Stimulated activated CD8-positive, alpha-beta memory T cell treated with anti-CD3 and anti-CD28 coated beads, Interleukin-7, amount 100 ng/mL, for 4 hours (primary cell): ENCODE measurements around the gene RDH5.
A peak's percentile ranks its signal among the peaks of the same experiment; 100 is the strongest.

Source experiments
- DNase-seq, 2 donors: peaks; one replicate each; pipeline ENCODE4 v3.0.0-alpha.2; 2020; ENCODE audit warnings: low read depth in 2 of 2

The RDH5 gene

DNA sequence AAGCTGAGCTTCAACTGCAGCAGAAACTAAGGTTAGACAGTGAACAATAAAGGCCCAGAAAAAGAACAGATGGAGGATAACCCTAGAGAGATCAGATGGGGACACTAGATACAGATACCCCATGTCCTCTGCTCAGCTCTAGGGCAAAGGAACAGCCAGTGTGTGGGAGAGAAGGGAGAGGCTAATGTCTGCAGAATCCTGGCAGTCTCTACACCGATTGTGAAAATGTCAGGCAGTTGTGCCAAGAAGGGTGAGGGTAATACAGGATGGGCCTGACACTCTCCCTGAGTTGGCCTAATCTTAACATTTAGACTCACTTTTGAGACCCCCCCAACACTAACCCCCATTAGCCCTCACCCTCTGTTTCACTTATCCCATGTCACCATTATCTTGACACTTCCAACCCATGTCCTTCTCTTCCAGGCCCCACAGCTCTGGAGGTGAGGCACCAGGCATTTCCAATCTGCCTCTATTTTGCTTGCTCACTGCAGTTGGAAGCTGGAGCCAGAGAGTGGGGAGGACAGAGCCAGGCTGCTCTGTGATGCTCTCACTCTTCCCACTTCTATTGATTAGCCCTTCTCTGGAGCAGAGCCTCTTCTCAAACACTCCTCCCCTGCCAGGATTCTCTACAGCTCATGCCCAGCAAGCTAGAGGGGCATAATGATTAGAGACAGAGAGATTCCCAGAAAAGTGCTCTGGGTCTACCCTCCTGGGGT lies 7.3 kb upstream of the RDH5 start:
- DNase-seq: no peak

GRCh38 chr12:55713721-55714120 lies 6.5 kb upstream of the RDH5 start:
- no peak for DNase-seq

DNA sequence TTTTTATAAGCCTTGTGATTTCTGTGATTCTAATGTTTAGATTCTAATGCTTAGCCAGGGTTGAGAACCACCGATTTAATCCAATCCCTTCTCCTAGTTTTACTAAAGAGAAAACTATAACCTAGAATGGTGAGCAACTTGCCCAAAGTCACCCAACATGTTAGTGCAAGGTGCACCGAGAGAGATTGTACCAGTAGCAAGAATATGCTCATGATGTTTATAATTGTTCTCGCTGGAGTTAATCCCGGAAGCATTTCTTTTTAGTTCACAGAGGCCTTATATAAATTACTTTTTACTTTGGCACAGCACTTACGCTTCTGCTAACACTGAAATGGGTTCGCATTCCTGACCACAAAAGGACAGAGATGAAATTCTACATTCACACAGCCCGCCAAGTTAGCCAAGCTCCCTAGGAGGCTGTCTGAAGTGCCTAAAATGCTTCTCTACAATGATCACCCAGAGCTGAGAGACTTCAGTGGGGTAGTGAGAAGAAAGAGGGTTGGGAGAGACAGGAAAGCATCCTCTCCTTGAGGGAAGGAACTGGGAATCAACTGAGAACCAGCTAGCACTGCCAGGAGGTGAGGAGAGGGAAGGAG lies 4.9 kb upstream of the RDH5 start:
- DNase-seq: no peak

DNA sequence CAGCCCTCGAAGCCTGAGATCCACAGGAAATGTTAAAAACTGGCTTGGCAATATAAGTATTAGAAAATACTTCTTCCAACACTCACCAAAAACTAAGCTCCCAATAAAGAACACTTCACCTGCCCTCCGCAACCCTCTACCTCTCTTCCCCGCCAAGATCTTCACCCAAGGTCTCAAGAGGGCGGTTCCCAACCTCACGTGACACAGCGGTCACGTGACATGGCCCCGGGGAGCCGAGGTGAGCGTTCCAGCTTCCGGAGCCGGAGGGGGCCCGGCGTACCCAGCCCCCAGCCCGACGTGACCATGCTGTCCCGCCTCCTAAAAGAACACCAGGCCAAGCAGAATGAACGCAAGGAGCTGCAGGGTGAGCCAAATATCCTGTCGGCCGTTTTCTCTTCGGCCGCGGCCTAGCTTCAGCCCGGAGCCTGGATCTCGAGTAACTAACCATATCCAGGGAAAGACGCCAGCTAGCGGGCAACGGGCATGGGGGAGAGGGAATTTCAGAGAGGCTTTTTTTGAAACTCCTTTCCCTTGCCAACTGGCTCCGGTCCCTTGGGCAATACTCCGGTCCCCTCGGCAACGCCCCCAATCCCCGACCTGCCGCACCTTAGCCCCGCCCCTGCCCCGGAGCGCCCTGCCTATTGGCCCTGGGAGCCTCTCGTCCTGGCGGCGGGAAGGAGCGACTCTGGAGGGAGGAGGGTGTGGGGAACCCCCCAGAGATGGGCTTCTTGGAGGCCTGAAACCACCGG lies 4.2 kb upstream of the RDH5 start, which contains the start of gene BLOC1S1:
TSS of gene BLOC1S1 (plus strand) at position 214 of the 749 bp plus-strand sequence. CDS start at position 220, 6 bp downstream.
- DNase-seq: peak; percentile 81 to 85

DNA sequence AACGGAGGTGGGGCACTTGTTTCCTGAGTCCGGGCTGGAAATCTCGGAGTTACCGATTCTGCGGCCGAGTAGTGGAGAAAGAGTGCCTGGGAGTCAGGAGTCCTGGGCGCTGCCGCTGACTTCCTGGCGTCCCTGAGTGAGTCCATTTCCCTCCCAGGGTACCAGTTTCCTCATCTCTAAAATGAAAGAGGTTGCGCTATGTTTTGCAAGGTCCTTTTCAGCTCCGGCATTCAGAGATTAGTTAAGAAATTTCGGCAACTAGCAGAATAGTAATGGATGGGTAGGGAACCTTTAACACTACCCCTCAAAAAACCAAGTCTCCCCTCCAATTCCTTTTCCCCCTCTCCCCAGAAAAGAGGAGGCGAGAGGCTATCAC lies 3.6 kb upstream of the RDH5 start:
- no peak for DNase-seq

- no peak for DNase-seq
Measured at GRCh38 chr12:55717011-55718007, 2.9 kb upstream of the RDH5 start.

- no peak for DNase-seq
Measured at GRCh38 chr12:55718015-55718414, 2.2 kb upstream of the RDH5 start.

- DNase-seq: no peak
Measured at GRCh38 chr12:55718624-55719275, 1.4 kb upstream of the RDH5 start.

- DNase-seq: no peak
Measured at GRCh38 chr12:55719371-55719770, 822 bp upstream of the RDH5 start.

DNA sequence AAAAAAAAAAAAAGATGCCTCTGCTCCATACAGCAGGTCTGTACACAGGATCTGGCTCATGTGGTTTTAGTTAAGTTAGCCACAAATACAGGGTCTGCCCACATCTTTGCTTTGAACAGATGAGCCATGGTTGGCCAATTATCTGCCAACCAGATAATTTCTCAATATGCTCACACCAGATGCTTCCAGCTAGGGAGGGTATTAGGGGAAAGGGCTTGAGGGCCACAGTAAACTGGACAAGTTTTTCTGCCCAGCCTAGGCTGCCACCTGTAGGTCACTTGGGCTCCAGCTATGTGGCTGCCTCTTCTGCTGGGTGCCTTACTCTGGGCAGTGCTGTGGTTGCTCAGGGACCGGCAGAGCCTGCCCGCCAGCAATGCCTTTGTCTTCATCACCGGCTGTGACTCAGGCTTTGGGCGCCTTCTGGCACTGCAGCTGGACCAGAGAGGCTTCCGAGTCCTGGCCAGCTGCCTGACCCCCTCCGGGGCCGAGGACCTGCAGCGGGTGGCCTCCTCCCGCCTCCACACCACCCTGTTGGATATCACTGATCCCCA lies 776 bp downstream of the RDH5 start:
- DNase-seq: no peak

DNA sequence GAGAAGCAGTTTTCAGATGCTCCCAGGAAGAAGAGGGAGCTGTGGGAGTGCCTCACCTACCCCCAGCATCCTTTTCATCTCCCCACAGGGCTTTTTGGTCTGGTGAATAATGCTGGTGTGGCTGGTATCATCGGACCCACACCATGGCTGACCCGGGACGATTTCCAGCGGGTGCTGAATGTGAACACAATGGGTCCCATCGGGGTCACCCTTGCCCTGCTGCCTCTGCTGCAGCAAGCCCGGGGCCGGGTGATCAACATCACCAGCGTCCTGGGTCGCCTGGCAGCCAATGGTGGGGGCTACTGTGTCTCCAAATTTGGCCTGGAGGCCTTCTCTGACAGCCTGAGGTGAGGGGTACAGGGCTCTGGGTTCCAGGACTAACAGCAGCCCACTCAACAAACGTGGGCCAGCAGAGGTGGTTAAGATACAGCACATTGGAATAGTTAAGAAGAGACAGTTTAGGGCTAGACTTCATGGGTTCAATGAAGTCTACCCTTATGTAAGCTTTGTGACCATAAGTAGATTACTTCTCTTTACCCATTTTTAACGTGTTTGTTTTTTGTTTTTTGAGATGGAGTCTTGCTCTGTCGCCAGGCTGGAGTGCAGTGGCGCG lies 1.5 kb downstream of the RDH5 start:
- DNase-seq: no peak

DNA sequence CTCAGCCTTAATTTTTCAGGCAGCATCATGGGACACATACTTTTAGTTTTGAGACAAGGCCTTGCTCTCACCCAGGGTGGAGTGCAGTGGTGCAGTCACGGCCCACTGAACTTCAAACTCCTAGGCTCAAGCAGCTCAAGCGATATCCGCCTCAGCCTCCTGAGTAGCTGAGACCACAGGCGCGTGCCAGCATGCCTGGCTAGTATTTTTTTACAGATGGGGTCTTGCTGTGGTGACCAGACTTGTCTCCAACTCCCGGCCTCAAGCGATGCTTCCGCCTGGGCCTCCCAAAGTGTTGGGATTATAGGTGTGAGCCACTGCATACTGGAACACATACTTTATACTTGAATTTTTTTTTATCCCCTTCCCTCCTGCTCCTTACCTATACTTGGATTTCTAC lies 2.8 kb downstream of the RDH5 start:
- no peak for DNase-seq

GRCh38 chr12:55723516-55724225 lies 3.5 kb downstream of the RDH5 start:
- no peak for DNase-seq

DNA sequence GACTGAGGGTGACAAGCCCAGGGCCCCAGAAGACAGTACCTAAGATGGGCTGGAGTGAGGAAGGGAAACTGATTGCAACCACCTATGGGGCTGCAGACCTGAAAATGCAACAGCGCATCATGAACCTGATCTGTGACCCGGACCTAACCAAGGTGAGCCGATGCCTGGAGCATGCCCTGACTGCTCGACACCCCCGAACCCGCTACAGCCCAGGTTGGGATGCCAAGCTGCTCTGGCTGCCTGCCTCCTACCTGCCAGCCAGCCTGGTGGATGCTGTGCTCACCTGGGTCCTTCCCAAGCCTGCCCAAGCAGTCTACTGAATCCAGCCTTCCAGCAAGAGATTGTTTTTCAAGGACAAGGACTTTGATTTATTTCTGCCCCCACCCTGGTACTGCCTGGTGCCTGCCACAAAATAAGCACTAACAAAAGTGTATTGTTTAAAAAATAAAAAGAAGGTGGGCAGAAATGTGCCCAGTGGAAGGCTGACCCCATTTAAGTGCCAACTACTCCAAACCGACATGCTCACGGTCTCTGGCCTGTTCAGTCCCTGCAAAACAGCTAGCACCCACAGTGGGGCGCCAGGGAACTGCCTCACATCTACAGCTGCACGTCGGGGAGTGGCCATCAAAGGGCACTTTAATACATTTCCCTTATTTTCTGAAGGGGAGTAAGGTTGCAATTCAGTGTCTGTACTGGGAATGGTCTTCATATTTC lies 4.2 kb downstream of the RDH5 start:
- peak; percentile 37 to 40 for DNase-seq

GRCh38 chr12:55724940-55725309 lies 4.7 kb downstream of the RDH5 start:
- no peak for DNase-seq

- DNase-seq: no peak
Measured at GRCh38 chr12:55725556-55725955, 5.4 kb downstream of the RDH5 start.

DNA sequence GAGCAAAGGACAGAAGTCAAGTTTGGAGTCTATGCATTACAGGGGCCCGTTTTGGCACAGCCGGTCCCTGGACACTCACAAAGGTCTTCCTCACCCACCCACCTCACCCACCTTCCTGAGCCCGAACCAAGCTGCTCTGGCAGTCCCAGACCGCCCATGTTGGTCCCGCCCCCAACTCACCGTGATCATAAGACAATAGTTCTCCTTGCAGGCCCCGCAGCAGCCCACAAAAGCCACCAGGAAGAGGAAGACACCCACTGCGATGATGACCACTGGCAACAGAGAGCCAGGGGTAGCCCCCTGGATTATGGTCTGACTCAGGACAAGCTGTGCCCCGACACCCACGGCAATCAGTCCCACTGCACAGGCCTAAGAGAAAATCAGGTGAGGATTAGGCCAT lies 6.8 kb downstream of the RDH5 start:
- no peak for DNase-seq

DNA sequence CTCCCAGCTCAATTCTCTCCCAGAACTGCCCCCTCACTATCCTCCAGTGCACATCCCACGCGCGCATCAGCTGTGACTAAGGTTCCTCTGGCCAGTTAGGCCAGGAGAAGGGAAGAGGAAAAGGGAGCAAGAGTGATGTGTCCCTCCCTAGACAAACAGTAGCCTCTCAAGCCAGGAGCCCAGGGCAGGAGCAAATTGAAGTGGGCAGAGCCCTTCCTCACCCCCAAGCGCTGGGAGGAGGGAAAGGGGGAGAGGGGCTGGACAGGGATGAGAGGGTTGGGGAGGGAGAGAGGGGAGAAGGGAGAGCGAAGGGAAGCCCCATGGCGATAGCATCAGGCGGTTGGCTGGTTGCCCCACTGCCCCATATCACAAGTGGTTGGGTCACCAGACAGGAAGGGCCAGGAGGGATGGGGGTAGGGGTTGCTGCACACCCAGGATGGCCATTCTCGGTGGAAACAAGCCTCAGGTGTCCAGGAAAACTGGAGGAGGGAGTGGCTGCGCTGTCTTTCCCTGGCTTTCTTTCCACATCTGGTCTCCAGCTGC lies 7.5 kb downstream of the RDH5 start:
- no peak for DNase-seq
